CD4-positive, alpha-beta memory T cell (primary cell): Measurements from ENCODE around the gene TTC4. TPM values are rescaled to one million over a fixed set of nuclear protein-coding genes. Genes with fewer than 3 reads are reported as not detected.

Source experiments
- CTCF ChIA-PET: fragments of 350-600 bp; sonication (Branson Sonifier 250); formaldehyde crosslinking; loops from one replicate; lab custom pipeline; 2021; ENCODE audit warnings: inconsistent platforms; ENCODE audit not compliant: partially characterized antibody; lab: Charles Lee
- POLR2A ChIA-PET: fragments of 350-600 bp; sonication (Branson Sonifier 250); formaldehyde crosslinking; loops from one replicate; lab custom pipeline; 2021; ENCODE audit not compliant: partially characterized antibody; lab: Charles Lee
- DNase-seq, 5 donors: peaks; one replicate each; pipeline versions ENCODE4 v3.0.0 to v3.0.0-alpha.2; 2020 to 2022; ENCODE audit warnings: mixed read lengths in 1 of 5
- H3K27ac ChIP-seq: one replicate; pipeline ENCODE4 v1.7.0; 2013; ENCODE audit warnings: low read depth, low read length
- H3K27me3 ChIP-seq: 2 replicates; pipeline ENCODE4 v1.7.0; 2013; ENCODE audit warnings: mild to moderate bottlenecking, low read length, moderate library complexity; ENCODE audit not compliant: insufficient read depth
- H3K36me3 ChIP-seq: 2 replicates; pipeline ENCODE4 v1.7.0; 2013; ENCODE audit warnings: mild to moderate bottlenecking, low read length, moderate library complexity; ENCODE audit not compliant: insufficient read depth
- H3K4me1 ChIP-seq: 2 replicates; pipeline ENCODE4 v1.7.0; 2013; ENCODE audit warnings: mild to moderate bottlenecking, low read length, moderate library complexity; ENCODE audit not compliant: insufficient read depth
- H3K4me3 ChIP-seq, 2 donors: one replicate each; pipeline ENCODE4 v1.7.0; 2013; ENCODE audit warnings: low read length in 2 of 2, mild to moderate bottlenecking in 1 of 2
- H3K9me3 ChIP-seq, 2 donors: one replicate each; pipeline ENCODE4 v1.7.0; 2013; ENCODE audit warnings: low read length in 2 of 2, control low read depth in 1 of 2; ENCODE audit not compliant: control insufficient read depth in 1 of 2
- H3K27ac Mint-ChIP-seq, 7 donors: one replicate each; pipeline ENCODE4 v1.8.0; 2020 to 2021; ENCODE audit warnings: mixed read lengths in 7 of 7, mild to moderate bottlenecking in 6 of 7, inconsistent platforms in 3 of 7, moderate library complexity in 3 of 7
- H3K27me3 Mint-ChIP-seq, 2 donors: one replicate each; pipeline ENCODE4 v1.8.0; 2020 to 2021; ENCODE audit warnings: mixed read lengths in 2 of 2
- H3K36me3 Mint-ChIP-seq, 2 donors: one replicate each; pipeline ENCODE4 v1.8.0; 2020 to 2021; ENCODE audit warnings: mixed read lengths in 2 of 2, inconsistent platforms in 1 of 2, mild to moderate bottlenecking in 1 of 2
- H3K4me1 Mint-ChIP-seq, 4 donors: one replicate each; pipeline ENCODE4 v1.8.0; 2020 to 2021; ENCODE audit warnings: mixed read lengths in 4 of 4, mild to moderate bottlenecking in 1 of 4
- H3K4me3 Mint-ChIP-seq, 8 donors: one replicate each; pipeline ENCODE4 v1.8.0; 2020 to 2021; ENCODE audit warnings: mixed read lengths in 8 of 8, mild to moderate bottlenecking in 7 of 8, moderate library complexity in 6 of 8, inconsistent platforms in 3 of 8
- H3K9me3 Mint-ChIP-seq, 8 donors: one replicate each; pipeline ENCODE4 v1.8.0; 2020 to 2021; ENCODE audit warnings: mixed read lengths in 8 of 8, mild to moderate bottlenecking in 5 of 8, inconsistent platforms in 3 of 8, moderate library complexity in 1 of 8
- intact Hi-C: fragments of 100-400 bp; cut with micrococcal nuclease; formaldehyde crosslinking; loops from one replicate; pipeline ENCODE4 v1.15.1; 2023
- polyA plus RNA-seq, 2 donors: library from polyadenylated mRNA; unstranded; fragments of 300-500 nt; fragmentation: Illumina TruSeq; gene quantifications; one replicate each; pipeline ENCODE4 v1.2.3, GENCODE V29; 2021
- total RNA-seq, 2 experiments: library from RNA; stranded (reverse); gene quantifications; one replicate each; pipeline ENCODE4 v1.2.3, GENCODE V29; 2021

Gene TTC4
- total and polyA plus RNA-seq, 4 experiments from 2014 or later = 20.0 to 24.5 (median 23.0) TPM

DNA sequence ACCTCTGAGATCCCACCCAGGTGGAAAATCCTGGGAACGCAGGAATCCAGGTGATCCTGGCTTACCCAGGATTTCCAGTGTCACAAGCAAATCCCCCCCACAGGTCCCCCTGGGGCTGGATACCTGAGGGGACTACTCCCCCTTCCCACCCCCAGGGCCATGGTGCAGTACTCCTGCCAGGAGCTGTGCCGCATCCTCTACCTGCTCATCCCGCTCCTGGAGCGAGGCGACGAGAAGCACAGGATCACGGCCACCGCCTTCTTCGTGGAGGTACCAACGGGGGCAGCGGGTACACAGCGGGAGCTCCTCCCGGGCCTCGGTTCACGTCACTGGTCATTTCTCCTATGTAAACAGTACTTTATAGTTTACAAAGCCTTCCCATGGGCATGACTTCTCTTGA, 20.4 kb upstream of the TTC4 start:
- H3K27me3 Mint-ChIP-seq = peaks cover 12 to 14% of the 10 kb centered on the region in 2 donors
- no peak overlapping the region for H3K27ac Mint-ChIP-seq
- POLR2A ChIA-PET = no interaction called here
- H3K27me3 ChIP-seq = no peaks in the 10 kb centered on the region
- intact Hi-C loops = no loop called here
- H3K4me3 ChIP-seq = no peak overlapping the region
- no peak overlapping the region for H3K4me3 Mint-ChIP-seq
- H3K4me1 Mint-ChIP-seq = no peaks in the 10 kb centered on the region
- H3K36me3 Mint-ChIP-seq = no peaks in the 10 kb centered on the region
- H3K9me3 ChIP-seq = no peaks in the 10 kb centered on the region
- H3K4me1 ChIP-seq = no peaks in the 10 kb centered on the region
- no peaks in the 10 kb centered on the region for H3K9me3 Mint-ChIP-seq
- H3K36me3 ChIP-seq = no peaks in the 10 kb centered on the region
- CTCF ChIA-PET = interaction anchor here (1.8 kb wide), 1 partner anchor 21 kb away, joined by 4 read pairs; no protein-coding TSS in a partner anchor
- no peak overlapping the region for H3K27ac ChIP-seq
- DNase-seq = no peak

DNA sequence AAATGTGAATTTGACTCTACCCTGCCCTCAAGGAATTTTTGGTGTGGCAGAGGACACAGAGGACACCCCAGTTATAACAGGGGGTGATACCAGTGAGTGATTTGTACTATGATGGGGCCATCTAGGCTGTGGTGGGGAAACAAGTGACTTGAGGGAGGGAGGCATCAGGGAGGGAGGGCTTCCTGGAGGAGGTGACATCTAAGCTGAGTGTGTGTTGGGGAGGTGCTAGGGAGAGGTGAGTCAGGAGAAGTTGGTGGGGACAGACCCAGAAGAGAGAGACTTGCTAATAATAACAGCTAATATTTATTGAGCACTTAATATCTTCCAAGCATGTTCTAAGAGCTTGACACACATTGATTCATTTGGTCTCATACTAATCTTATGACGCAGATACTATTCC, 19.9 kb upstream of the TTC4 start:
- H3K27me3 Mint-ChIP-seq = peaks cover 12 to 16% of the 10 kb centered on the region in 2 donors
- ChIA-PET POLR2A (no interaction called here), CTCF (no interaction called here)
- intact Hi-C loops = no loop called here
- no peak overlapping the region for H3K4me3 Mint-ChIP-seq
- no peak overlapping the region for H3K27ac Mint-ChIP-seq
- H3K4me1 Mint-ChIP-seq = peaks cover 0 to 1% (median 0%) of the 10 kb centered on the region in 4 donors
- H3K9me3 Mint-ChIP-seq = no peaks in the 10 kb centered on the region
- Histone ChIP-seq H3K4me3 (no peak overlapping the region), H3K4me1 (no peaks in the 10 kb centered on the region), H3K27ac (no peak overlapping the region), H3K9me3 (no peaks in the 10 kb centered on the region), H3K27me3 (no peaks in the 10 kb centered on the region), H3K36me3 (no peaks in the 10 kb centered on the region)
- no peak for DNase-seq
- no peaks in the 10 kb centered on the region for H3K36me3 Mint-ChIP-seq

DNA sequence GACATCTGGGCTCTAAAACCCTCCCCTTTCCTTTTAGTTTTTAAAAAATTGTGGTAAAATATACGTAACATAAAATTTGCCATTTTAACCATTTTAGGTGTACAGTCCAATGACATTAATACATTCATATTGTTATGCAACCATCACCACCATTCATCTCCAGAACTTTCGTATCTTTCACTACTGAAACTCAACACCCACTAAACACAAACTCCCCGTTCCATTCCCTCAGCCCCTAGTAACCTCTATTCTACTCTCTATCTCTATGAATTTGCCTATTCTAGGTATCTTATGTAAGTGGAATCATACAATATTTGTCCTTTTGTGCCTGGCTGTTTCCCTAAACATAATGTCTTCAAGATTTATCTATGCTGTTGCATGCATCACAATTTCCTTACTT, 19.4 kb upstream of the TTC4 start:
- peaks cover 0 to 1% (median 0%) of the 10 kb centered on the region in 4 donors for H3K4me1 Mint-ChIP-seq
- H3K4me1 ChIP-seq = no peaks in the 10 kb centered on the region
- H3K27ac Mint-ChIP-seq = no peak overlapping the region
- no peak overlapping the region for H3K4me3 ChIP-seq
- H3K27ac ChIP-seq = no peak overlapping the region
- H3K4me3 Mint-ChIP-seq = no peak overlapping the region
- H3K36me3 Mint-ChIP-seq = no peaks in the 10 kb centered on the region
- no peaks in the 10 kb centered on the region for H3K36me3 ChIP-seq
- H3K9me3 Mint-ChIP-seq = no peaks in the 10 kb centered on the region
- H3K27me3 Mint-ChIP-seq = peaks cover 12 to 16% of the 10 kb centered on the region in 2 donors
- POLR2A ChIA-PET = no interaction called here
- DNase-seq = no peak
- intact Hi-C loops = no loop called here
- no peaks in the 10 kb centered on the region for H3K27me3 ChIP-seq
- CTCF ChIA-PET = no interaction called here
- no peaks in the 10 kb centered on the region for H3K9me3 ChIP-seq

DNA sequence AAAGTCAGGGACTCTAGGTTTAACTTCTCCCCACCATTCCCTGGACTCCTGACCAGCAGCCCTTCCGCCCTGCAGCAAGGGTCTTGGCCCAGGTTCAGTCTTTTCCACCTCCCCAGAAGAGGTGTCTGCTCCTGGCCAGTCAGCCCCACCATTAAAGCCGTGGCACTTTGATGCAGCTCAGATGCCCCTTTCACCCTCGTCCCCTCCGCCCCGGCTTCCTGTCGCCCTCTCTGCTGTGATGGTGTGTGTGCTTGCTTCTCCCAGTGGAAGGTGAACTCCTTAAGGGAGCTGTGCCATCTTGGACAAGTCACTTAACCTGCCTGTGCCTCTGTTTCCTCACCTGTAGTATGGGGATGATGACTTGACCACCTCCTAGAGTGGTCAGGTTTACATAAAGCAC, 17.8 kb upstream of the TTC4 start:
- ChIA-PET POLR2A (no interaction called here), CTCF (no interaction called here)
- intact Hi-C loops = no loop called here
- H3K4me1 Mint-ChIP-seq = peaks cover 0 to 1% (median 0%) of the 10 kb centered on the region in 4 donors
- Histone ChIP-seq H3K9me3 (no peaks in the 10 kb centered on the region), H3K4me1 (no peaks in the 10 kb centered on the region), H3K36me3 (no peaks in the 10 kb centered on the region), H3K27ac (no peak overlapping the region), H3K4me3 (no peak overlapping the region), H3K27me3 (no peaks in the 10 kb centered on the region)
- H3K9me3 Mint-ChIP-seq = no peaks in the 10 kb centered on the region
- H3K36me3 Mint-ChIP-seq = no peaks in the 10 kb centered on the region
- no peak overlapping the region for H3K27ac Mint-ChIP-seq
- peaks cover 14 to 17% of the 10 kb centered on the region in 2 donors for H3K27me3 Mint-ChIP-seq
- H3K4me3 Mint-ChIP-seq = no peak overlapping the region
- DNase-seq = no peak

GRCh38 chr1:54698346-54698745, 17.3 kb upstream of the TTC4 start:
- no peaks in the 10 kb centered on the region for H3K36me3 ChIP-seq
- Mint-ChIP-seq H3K36me3 (no peaks in the 10 kb centered on the region), H3K27me3 (peaks cover 17 to 18% of the 10 kb centered on the region in 2 donors), H3K27ac (no peak overlapping the region), H3K4me1 (peaks cover 0 to 1% (median 0%) of the 10 kb centered on the region in 4 donors), H3K4me3 (no peak overlapping the region), H3K9me3 (no peaks in the 10 kb centered on the region)
- H3K4me1 ChIP-seq = no peaks in the 10 kb centered on the region
- no peaks in the 10 kb centered on the region for H3K27me3 ChIP-seq
- no peaks in the 10 kb centered on the region for H3K9me3 ChIP-seq
- H3K27ac ChIP-seq = no peak overlapping the region
- H3K4me3 ChIP-seq = no peak overlapping the region
- ChIA-PET POLR2A (no interaction called here), CTCF (no interaction called here)
- DNase-seq = no peak
- intact Hi-C loops = no loop called here

GRCh38 chr1:54699936-54700525, 15.6 kb upstream of the TTC4 start:
- Mint-ChIP-seq H3K9me3 (no peaks in the 10 kb centered on the region), H3K36me3 (no peaks in the 10 kb centered on the region), H3K4me3 (no peak overlapping the region), H3K27ac (no peak overlapping the region), H3K4me1 (peaks cover 0 to 1% (median 0%) of the 10 kb centered on the region in 4 donors), H3K27me3 (peaks cover 15 to 20% of the 10 kb centered on the region in 2 donors)
- Histone ChIP-seq H3K4me3 (no peak overlapping the region), H3K9me3 (no peaks in the 10 kb centered on the region), H3K27me3 (no peaks in the 10 kb centered on the region), H3K36me3 (no peaks in the 10 kb centered on the region), H3K4me1 (no peaks in the 10 kb centered on the region), H3K27ac (no peak overlapping the region)
- intact Hi-C loops = no loop called here
- DNase-seq = no peak
- POLR2A ChIA-PET = interaction anchor here (1.4 kb wide), 1 partner anchor 101 kb away, joined by 3 read pairs; no protein-coding TSS in a partner anchor
- CTCF ChIA-PET = no interaction called here

DNA sequence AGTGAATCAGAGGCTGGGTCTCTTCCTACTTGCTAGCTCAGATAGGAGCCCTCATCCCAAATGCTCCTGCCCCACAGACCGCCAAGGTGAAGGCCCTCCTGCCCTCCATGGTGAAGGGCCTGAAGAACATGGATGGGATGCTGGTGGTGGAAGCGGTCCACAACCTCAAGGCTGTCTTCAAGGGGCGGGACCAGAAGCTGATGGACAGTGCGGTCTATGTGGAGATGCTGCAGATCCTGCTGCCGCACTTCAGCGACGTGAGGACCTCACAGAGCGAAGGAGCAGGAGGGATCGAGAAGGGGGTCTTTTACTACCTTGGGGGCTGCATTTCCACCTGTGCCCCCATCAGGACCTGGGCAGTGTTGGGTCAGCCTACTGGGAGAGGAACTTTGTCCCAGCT, 14.6 kb upstream of the TTC4 start:
- H3K4me1 Mint-ChIP-seq = peaks cover 0 to 1% (median 0%) of the 10 kb centered on the region in 4 donors
- H3K36me3 Mint-ChIP-seq = no peaks in the 10 kb centered on the region
- peaks cover 15 to 26% of the 10 kb centered on the region in 2 donors for H3K27me3 Mint-ChIP-seq
- ChIA-PET CTCF (interaction anchor here (0.6 kb wide), 2 partner anchors 204 to 920 kb away, joined by 3 read pairs; no protein-coding TSS in a partner anchor), POLR2A (interaction anchor here (1.4 kb wide), 1 partner anchor 100 kb away, joined by 3 read pairs; no protein-coding TSS in a partner anchor)
- no peaks in the 10 kb centered on the region for H3K9me3 ChIP-seq
- no peak for DNase-seq
- H3K27ac ChIP-seq = no peak overlapping the region
- intact Hi-C loops = no loop called here
- no peaks in the 10 kb centered on the region for H3K27me3 ChIP-seq
- H3K27ac Mint-ChIP-seq = no peak overlapping the region
- H3K4me3 Mint-ChIP-seq = no peak overlapping the region
- H3K9me3 Mint-ChIP-seq = no peaks in the 10 kb centered on the region
- H3K4me3 ChIP-seq = no peak overlapping the region
- no peaks in the 10 kb centered on the region for H3K36me3 ChIP-seq
- no peaks in the 10 kb centered on the region for H3K4me1 ChIP-seq
